Astrocyte of the hippocampus (primary cell): ENCODE measurements around the gene RBL2.
A peak's percentile ranks its signal among the peaks of the same experiment; 100 is the strongest.
"Not testable (repeated sequence)": the region's sequence is repeated elsewhere in the genome, so short reads cannot be mapped to it uniquely, and the experiment has no call there.

ENCODE experiments used
- DNase-seq: peaks from one replicate; pipeline ENCODE4 v3.0.0; 2011; ENCODE audit warnings: low read depth, low spot score

The RBL2 gene, protein sequence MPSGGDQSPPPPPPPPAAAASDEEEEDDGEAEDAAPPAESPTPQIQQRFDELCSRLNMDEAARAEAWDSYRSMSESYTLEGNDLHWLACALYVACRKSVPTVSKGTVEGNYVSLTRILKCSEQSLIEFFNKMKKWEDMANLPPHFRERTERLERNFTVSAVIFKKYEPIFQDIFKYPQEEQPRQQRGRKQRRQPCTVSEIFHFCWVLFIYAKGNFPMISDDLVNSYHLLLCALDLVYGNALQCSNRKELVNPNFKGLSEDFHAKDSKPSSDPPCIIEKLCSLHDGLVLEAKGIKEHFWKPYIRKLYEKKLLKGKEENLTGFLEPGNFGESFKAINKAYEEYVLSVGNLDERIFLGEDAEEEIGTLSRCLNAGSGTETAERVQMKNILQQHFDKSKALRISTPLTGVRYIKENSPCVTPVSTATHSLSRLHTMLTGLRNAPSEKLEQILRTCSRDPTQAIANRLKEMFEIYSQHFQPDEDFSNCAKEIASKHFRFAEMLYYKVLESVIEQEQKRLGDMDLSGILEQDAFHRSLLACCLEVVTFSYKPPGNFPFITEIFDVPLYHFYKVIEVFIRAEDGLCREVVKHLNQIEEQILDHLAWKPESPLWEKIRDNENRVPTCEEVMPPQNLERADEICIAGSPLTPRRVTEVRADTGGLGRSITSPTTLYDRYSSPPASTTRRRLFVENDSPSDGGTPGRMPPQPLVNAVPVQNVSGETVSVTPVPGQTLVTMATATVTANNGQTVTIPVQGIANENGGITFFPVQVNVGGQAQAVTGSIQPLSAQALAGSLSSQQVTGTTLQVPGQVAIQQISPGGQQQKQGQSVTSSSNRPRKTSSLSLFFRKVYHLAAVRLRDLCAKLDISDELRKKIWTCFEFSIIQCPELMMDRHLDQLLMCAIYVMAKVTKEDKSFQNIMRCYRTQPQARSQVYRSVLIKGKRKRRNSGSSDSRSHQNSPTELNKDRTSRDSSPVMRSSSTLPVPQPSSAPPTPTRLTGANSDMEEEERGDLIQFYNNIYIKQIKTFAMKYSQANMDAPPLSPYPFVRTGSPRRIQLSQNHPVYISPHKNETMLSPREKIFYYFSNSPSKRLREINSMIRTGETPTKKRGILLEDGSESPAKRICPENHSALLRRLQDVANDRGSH

DNA sequence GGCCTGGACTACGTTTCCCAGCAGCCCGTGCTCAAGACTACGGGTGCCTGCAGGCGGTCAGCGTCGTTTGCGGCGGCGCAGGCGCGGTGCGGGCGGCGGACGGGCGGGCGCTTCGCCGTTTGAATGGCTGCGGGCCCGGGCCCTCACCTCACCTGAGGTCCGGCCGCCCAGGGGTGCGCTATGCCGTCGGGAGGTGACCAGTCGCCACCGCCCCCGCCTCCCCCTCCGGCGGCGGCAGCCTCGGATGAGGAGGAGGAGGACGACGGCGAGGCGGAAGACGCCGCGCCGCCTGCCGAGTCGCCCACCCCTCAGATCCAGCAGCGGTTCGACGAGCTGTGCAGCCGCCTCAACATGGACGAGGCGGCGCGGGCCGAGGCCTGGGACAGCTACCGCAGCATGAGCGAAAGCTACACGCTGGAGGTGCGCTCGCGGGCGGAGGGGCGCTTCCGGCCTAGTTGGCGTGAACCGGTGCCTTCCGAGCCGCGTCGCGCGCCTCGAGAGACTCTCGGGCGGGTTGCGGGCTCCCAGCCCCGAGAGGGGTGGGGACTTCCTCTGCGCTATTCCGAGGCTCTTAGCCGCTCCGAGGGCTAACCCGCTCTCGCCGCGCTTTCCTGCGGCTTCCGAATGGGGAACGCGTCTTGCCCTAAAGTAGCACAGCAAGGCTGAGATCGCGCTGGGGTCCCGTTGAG, at the start of gene RBL2:
Gene RBL2 (plus strand): TSS at position 95 of the 689 bp plus-strand sequence. CDS start 86 bp downstream, at position 181.
- DNase-seq, result peak; percentile 94

DNA sequence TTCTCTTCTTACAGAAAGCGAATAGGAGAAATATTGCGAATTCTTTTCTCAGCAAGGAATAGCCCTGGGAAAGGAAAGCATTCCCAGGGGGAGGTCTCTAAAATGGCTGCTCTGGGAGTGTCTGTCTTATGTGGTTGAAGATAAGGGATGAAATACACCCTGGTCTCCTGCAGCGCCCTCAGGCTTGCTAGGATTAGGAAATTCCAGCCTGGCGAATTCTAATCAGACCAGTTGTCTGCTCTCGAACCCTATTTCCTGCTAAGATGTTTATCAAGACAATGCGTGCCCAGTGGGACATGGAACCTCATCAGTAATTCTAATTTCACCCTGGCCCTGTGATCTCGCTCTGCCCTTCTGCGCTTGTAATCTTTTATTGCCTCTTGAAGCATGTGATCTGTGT, 49.7 kb upstream of the RBL2 start:
- DNase-seq, result not testable (repeated sequence)

DNA sequence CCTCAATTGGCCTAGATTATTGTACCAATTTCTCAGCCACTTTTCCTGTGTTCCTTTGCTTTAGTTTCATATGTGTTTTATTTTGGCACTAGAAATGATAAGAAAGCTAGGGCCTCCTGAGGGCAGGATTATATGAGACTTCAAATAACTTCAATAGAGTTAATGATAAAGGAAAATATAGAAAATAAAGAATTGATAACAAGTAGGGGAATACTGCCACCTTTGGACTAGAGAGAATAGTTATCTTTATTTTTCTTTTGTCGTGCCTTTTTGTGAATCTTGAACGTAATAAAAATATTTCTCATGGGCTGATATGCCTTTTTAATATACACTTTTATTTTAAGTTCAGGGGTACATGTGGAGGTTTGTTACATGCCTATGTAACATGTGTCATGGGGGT, 29.3 kb upstream of the RBL2 start:
- no peak for DNase-seq

DNA sequence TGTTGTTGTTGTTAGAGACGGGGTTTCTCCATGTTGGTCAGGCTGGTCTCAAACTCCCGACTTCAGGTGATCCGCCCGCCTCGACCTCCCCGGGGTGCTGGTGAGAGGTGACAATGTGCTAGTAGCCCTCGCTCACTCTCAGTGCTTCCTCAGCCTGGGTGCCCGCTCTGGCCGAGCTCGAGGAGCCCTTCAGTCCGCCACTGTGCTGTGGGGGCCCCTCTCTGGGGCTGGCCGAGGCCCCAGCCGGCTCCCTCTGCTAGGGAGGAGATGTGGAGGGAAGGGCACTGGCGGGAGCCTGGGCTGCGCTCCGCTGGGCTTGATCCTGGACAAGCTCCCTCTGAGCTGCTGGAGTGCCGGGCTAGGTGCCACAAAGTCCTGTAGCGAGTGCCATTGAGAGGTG, 21.7 kb upstream of the RBL2 start:
- DNase-seq, result no peak

DNA sequence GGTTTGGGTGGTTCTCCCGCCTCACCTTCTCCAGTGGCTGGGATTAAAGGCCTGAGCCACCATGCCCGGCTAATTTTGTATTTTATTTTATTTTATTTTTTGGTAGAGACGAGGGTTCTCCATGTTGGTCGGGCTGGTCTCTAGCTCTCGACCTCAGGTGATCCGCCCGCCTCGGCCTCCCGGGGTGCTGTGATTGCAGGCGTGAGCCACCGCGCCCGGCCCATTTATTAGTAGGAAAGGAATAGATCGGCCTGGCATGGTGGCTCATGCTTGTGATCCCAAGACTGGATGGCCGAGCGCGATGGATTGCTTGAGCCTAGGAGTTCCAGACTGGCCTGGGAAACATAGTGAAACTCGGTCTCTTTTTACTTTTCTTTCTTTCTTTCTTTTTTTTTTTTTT, 20.4 kb upstream of the RBL2 start:
- no peak for DNase-seq

DNA sequence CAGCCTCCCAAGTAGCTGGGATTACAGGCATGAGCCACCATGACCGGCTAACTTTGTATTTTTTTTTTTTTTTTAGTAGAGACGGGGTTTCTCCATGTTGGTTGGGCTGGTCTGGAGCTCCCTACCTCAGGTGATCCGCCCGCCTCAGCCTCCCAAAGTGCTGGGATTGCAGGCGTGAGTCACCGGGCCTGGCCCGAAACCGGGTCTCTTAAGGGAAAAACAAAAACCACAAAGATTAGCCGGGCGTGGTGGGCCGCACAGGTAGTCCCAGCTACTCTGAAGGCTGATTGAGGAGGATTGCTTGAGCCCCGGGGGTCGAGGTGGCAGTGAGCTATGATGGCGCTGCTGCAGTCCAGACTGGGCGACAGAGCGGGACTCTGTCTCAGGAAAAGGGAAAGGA, 19.9 kb upstream of the RBL2 start:
- no peak for DNase-seq

DNA sequence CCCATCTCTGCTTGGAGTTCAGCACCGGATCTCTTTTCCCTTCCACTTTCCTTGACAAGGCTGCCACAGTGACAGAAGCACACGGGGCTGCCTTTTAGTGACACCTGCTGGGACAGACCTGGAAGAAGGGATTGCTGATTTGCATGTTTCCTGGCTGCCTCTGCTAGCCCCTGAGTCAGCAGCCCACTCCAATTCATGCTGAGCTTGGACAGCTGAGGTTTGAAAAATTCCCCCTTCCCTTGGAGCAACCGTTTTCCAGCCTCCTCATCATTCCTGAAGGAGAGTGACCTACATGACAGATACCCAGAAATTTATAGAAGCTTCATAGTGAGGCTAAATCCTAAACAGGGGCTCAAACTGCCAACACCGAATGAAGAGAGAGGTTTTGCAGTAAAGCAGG, 18.8 kb upstream of the RBL2 start:
- peak; percentile 28 for DNase-seq

DNA sequence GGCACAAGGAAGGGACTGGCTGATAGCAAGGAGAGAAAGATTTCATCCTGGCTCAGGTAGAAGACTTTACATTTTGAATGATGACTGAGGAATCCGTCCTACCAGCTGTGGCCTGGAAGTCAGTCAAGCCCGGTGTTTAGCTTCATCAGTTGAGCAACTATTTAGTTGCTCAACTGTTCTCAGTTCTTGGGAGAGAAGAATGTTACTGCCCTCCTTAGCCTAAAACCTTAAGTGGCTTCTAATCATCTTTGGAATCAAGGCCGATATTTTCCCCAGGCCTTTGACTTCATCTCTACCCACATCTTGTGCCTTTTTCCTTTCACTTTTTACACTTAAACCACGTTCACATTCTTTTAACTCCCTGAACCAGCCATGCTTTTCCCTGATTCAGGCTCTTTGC, 17.3 kb upstream of the RBL2 start:
- peak; percentile 42 for DNase-seq

DNA sequence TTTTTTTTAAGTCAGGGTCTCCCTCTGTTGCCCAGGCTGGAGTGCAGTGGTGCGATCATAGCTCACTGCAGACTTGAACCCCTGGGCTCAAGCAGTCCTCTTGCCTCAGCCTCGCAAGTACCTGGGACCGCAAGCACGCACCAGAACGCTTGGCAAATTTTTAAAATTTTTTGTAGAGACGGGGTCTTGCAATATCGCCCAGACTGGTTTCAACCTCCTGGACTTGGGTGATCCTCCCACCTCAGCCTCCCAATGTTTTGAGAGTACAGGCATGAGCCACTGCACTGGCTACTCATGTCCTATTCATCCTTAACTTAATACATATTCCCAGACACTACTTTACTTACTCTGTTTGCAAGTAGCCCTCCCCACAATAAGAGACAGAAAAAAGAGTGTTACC, 16.3 kb upstream of the RBL2 start:
- DNase-seq, result no peak

DNA sequence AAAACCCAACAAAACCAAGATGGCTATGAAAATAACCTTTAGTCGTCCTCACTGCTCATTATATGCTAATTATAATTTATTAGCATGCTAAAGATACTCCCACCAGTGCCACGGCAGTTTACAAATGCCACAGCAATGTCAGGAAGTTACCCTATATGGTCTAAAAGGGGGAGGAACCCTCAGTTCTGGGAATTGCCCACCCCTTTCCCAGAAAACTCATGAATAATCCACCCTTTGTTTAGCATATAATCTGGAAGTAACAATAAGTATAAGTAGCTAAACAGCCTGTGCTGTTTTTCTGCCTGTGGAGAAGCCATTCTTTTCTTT, 14.9 kb upstream of the RBL2 start:
- DNase-seq, result peak; percentile 0

DNA sequence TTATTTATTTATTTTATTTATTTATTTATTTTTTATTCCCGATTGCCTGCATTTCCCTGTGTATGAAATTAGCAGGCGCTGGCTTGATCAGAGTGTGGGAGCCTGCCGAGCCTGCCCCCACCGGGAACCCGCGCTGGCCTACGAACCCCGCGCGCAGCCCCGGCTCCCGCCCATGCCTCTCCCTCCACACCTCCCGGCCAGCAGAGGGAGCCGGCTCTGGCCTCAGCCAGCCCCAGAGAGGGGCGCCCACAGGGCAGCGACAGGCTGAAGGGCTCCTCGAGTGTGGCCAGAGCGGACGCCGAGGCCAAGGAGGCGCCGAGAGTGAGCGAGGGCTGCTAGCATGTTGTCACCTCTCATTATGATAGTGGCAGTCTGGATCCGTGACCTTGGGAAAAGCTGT, 13.0 kb upstream of the RBL2 start:
- no peak for DNase-seq

DNA sequence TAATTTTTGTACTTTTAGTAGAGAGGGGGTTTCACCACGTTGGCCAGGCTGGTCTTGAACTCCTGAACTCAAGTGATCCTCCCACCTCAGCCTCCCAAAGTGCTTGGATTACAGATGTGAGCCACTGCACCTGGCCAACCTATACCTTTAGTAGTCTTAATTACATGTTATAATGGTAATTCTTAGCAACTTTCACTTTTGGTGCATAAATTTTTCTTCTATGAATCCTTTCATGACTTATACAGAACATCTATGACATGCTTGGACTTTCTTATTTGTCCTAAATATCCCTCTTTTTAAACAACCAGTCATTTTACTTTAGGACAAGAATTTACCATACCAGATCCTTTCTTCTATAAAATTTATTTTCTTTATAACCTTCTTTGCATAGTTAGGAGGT, 10.3 kb upstream of the RBL2 start:
- not testable (repeated sequence) for DNase-seq

DNA sequence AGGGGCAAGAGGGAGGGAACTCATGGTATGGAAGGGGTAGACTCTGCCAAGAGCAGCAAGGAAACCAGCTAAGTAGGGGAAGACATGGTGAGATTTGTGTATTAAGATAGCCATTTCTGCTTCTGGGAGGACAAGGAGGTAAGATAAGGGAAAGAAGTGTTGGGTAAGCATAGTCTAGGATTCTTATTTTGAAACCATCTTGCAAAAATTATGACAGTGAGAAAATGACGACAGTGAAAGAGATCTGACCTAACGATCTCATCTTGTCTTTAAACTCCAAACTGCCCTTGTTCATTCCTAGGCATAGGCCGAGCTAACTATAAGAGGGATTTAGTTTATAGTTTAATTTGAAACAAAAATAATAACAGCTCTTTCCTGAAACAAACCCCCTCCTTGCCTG, 5.6 kb upstream of the RBL2 start:
- DNase-seq, result no peak

DNA sequence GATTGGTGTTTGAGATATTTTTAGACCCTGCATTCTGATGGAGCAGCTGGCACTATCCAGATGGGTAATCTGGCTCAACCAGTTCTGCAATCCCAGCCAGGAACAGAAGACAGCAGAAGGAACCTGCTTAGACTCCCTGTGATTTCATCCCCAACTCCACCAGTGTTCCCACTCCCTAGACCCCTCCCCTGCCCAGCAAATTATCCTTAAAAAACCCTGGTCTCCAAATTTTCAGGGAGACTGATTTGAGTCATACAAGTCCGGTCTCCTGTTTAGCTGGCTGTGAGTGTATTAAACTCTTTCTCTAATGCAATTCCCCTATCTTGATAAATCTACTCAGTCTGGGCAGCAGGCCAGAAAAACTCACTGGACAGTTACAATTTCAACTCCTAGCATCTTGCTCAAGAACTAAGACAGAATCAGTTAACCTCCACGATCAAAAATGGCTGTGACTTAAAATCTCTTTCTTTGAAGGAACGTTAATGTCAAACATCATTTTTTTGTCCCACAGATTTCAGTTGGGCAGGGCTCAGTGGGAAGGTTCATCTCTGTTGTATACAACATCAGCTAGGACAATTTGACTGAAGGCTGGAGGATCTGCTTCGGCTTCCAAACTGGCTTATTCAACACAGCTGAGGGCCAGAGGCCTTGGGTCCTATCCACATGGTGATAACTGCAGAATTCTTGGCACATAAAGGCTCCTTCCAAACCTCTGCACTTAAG, 4.9 kb upstream of the RBL2 start:
- peak; percentile 20 for DNase-seq

DNA sequence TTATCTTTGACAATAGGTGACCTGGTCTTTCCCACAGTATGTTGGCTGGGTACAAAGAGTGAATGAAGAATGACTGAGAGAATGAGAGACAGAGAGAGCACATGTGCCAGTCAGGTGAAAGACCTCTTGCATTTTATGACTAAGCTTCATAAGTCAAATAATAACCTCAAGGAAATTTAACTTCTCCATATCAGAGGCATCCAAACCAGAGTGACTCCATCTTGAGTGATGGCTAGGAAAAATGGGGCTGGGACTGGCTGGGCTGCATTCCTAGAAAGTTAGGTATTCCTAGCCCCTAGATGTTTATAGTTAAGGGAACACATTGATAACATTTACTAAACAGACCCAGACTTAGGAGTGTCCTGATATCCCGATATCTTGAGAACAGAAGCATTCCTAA, 3.9 kb upstream of the RBL2 start:
- no peak for DNase-seq

DNA sequence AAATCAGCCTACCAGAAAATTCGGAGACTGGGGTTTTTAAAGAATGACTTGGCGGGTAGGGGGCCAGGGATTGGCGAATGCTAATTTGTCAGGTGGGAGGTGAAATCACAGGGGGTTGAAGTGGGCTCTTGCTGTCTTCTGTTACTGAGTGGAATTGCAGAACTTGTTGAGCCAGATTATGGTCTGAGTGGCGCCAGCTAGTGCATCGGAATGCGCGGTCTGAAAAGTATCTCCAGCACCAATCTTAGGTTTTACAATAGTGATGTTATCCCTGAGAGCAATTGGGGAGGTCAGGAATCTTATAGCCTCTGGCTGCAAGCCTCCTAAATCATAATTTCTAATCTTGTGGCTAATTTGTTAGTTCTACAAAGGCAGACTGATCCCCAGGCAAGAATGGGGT, 762 bp upstream of the RBL2 start:
- DNase-seq, result peak; percentile 2

DNA sequence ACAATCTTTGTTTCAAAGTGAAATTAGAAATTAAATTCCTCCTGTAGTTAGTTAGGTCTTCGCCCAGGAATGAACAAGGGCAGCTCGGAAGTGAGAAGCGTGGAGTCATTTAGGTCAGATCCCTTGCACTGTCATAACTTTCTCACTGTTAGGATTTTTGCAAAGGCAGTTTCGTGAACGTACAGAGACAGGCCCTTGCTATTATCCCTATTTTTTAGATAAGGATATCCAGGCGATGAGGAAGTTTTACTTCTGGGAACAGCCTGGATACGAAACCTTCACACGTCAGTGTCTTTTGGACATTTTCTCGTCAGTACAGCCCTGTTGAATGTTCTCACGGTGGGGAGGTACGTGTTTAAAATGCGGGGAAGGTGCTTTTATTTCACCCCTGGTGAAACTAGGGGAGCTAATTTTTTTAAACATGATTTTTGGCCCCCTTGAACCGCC, 318 bp upstream of the RBL2 start:
- no peak for DNase-seq

DNA sequence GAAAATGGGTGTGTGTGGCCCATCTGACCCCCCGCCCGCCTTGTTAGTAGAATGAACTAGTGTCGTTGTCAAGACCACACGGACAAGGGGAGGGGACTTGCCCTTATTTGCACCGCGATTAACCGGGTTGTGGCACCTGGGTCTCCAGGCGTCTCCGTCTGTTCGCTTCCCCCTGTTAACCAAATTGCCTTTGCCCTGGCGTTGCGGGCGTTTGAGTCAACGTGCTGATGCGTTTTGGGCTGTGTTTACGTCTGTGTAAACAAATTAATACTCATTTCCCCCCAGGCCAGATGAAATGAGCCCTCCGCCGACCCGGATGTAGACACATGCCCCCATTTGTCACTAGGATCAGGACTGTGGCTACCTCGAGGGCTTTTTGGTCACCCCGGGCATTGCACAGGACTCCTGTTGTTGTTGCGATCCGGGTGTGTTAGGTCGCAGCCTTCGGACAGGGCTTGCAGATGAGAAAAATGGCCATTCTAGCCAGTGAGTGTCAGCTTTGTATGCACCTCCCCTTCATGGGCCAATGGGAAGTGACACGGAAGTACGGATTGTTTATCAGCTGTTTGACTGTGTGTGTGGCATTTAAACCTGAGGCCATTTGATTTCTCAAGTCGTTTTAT, 906 bp downstream of the RBL2 start:
- DNase-seq, result peak; percentile 90

DNA sequence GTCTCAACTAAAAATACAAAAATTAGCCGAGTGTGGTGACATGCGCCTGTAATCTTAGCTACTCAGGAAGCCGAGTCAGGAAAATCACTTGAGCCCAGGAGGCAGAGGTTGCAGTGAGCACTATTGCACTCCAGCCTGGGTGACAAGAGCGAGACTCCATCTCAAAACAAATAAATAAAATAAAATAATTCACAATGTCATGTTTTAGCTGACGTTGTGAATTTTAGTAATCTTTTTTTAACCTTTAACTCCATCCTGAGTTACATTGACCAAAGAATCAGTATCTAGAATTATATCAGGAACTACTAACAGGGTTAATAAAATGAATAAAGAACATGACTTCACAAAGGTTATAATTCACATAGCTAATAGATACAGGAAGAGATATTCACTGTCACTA, 5.9 kb downstream of the RBL2 start:
- no peak for DNase-seq

DNA sequence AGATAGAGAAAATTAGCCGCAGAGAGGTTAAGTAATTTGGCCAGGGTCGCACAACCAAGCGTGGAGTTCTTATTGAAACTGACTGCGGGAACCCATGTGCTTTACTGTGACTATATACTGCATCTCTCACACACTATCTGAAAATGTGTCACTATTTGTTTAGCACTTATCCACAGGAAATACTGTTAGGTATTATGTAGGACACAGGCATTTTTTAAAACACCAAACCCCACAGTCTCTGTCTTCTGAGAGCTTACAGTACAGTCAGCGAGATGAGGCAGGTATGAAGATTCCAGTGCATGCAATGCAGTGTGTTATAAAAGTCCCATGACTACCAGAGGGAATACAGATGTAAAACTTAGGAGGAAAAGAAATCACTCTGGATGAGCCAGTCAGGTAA, 11.3 kb downstream of the RBL2 start:
- no peak for DNase-seq

DNA sequence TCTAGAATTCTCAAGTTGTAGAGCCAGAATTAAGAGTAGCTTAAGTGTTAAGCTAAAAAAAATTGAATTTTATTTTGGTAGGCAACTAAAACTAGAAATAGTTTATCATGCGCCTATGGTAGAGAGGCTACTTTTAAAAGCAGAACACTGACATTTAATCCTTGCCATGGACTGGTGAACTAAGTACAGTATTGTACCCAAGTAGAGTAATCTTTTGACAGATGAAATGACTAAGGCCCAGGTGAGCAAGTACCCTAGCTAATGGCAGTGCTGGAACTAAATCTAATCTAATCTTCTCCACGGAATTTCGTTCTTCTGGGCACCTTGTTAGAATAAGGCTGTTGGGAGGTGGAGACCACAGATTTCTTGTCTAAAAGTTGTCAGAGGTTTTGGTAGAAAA, 11.8 kb downstream of the RBL2 start:
- DNase-seq, result no peak
